GM21367 (cell line): ENCODE results near the gene NUP37.
"Not testable (repeated sequence)": the region's sequence is repeated elsewhere in the genome, so short reads cannot be mapped to it uniquely, and the experiment has no call there.

ENCODE experiments used
- ATAC-seq: cut with Tn5 transposase; IDR thresholded peaks from one replicate; pipeline ENCODE4 v1.9.1; 2021; ENCODE audit not compliant: unreplicated experiment

Gene NUP37

GRCh38 chr12:102093319-102093718 lies 26.6 kb downstream of the NUP37 start:
- ATAC-seq = no peak

- ATAC-seq = not testable (repeated sequence)
These were observed 30.6 kb downstream of the NUP37 start for GRCh38 chr12:102089228-102089835.

GRCh38 chr12:102080842-102081241 lies 39.1 kb downstream of the NUP37 start:
- no peak for ATAC-seq

- not testable (repeated sequence) for ATAC-seq
These were observed 47.8 kb downstream of the NUP37 start for GRCh38 chr12:102072092-102072491.

- ATAC-seq = no peak
These were observed 50.2 kb downstream of the NUP37 start for GRCh38 chr12:102069707-102070106.

- ATAC-seq = no peak
These were observed 52.2 kb downstream of the NUP37 start for GRCh38 chr12:102067574-102068258.

GRCh38 chr12:102064476-102064875 lies 55.4 kb downstream of the NUP37 start:
- no peak for ATAC-seq

GRCh38 chr12:102063069-102063468 lies 56.8 kb downstream of the NUP37 start:
- no peak for ATAC-seq

- ATAC-seq = no peak
These were observed 57.5 kb downstream of the NUP37 start for GRCh38 chr12:102062419-102062806.

GRCh38 chr12:102061560-102062418 lies 58.1 kb downstream of the NUP37 start, which contains the start of gene WASHC3:
TSS of gene WASHC3 (minus strand) at chr12:102061991. CDS start at chr12:102061962, 29 bp downstream.
- ATAC-seq = peak; percentile 95

- ATAC-seq = peak; percentile 19
These were observed 58.8 kb downstream of the NUP37 start for GRCh38 chr12:102061096-102061559.

GRCh38 chr12:102059343-102059742 lies 60.6 kb downstream of the NUP37 start:
- ATAC-seq = no peak

GRCh38 chr12:102054345-102054744 lies 65.6 kb downstream of the NUP37 start:
- ATAC-seq = no peak

- no peak for ATAC-seq
These were observed 66.9 kb downstream of the NUP37 start for GRCh38 chr12:102053062-102053349.

GRCh38 chr12:102052192-102053061 lies 67.5 kb downstream of the NUP37 start:
- no peak for ATAC-seq

GRCh38 chr12:102051431-102051965 lies 68.4 kb downstream of the NUP37 start:
- no peak for ATAC-seq

GRCh38 chr12:102050660-102051430 lies 69.1 kb downstream of the NUP37 start:
- no peak for ATAC-seq

GRCh38 chr12:102043928-102044327 lies 76.0 kb downstream of the NUP37 start:
- ATAC-seq = peak; percentile 81

- ATAC-seq = no peak
These were observed 85.7 kb downstream of the NUP37 start for GRCh38 chr12:102033991-102034745.
